ENCODE measurements around the gene FMNL2.

GRCh38 chr2:152348388-152348787 is 13.4 kb downstream of the FMNL2 start:
- TF ChIP-seq FOXA1 (IDR thresholded peaks at IDR 0.05) (no peak), SUZ12 (IDR thresholded peaks at IDR 0.05) (no peak), SP1 (IDR thresholded peaks at IDR 0.05) (no peak), FOXK2 (IDR thresholded peaks at IDR 0.05) (no peak), HDGF (IDR thresholded peaks at IDR 0.05; ENCODE audit: borderline replicate concordance) (no peak), TARDBP (IDR thresholded peaks at IDR 0.05) (no peak), BHLHE40 (IDR thresholded peaks at IDR 0.05; ENCODE audit: borderline replicate concordance) (no peak), ELF4 (IDR thresholded peaks at IDR 0.05) (no peak), FOXM1 (IDR thresholded peaks at IDR 0.05; ENCODE audit: borderline replicate concordance) (no peak)

Data from HEK293T (cell line).